Pancreas (tissue), 10 donors: ENCODE results near the gene DUSP11. TPM values are rescaled to one million over a fixed set of nuclear protein-coding genes. Genes with fewer than 3 reads are reported as not detected.

Experiments
- ATAC-seq, 4 donors: fragments of 200-7000 bp; cut with Tn5 transposase; one replicate each; pipeline versions ENCODE4 v1.8.0 to v1.9.1; 2020; ENCODE audit warnings: mild to moderate bottlenecking in 4 of 4, moderate library complexity in 4 of 4
- DNase-seq, 6 donors: peaks; one replicate each; pipeline ENCODE4 v3.0.0-alpha.2; 2020
- FAIRE-seq: peaks from 2 replicates; lab custom pipeline; 2012; peaks lifted over from hg19 to GRCh38; lab: Jason Lieb, UNC
- H3K27ac ChIP-seq, 4 donors: fragments of 200-600 bp; sonication (generic); 1 replicate in 3 of 4; 2 replicates in 1 of 4; pipeline versions ENCODE4 v1.5.0 to v1.8.0; 2020
- H3K27me3 ChIP-seq, 4 donors: fragments of 200-600 bp; one replicate each; pipeline ENCODE4 v1.8.0; 2021
- H3K36me3 ChIP-seq, 3 donors: fragments of 200-600 bp; sonication (generic) in 1 of 3; one replicate each; pipeline versions ENCODE4 v1.5.0 to v1.8.0; 2020 to 2021
- H3K4me1 ChIP-seq, 3 donors: fragments of 200-600 bp; one replicate each; pipeline ENCODE4 v1.8.0; 2021
- H3K4me3 ChIP-seq, 4 donors: fragments of 200-600 bp; sonication (generic) in 2 of 4; one replicate each; pipeline versions ENCODE4 v1.5.0 to v1.8.0; 2020 to 2021
- H3K9me3 ChIP-seq, 4 donors: fragments of 200-600 bp; one replicate each; pipeline ENCODE4 v1.8.0; 2021
- whole genome bisulfite sequencing, 2 donors: extraction: QIAGEN DNeasy Blood & Tissue Kit; methylation state at CpG; one replicate each; pipeline ENCODE4 v1.1.7; 2013; 5-methylcytosine and 5-hydroxymethylcytosine counted together
- intact Hi-C, 3 donors: fragments of 100-400 bp; cut with DNase I; formaldehyde crosslinking; loops; one replicate each; pipeline versions ENCODE4 v1.11.1 to v1.14.2; 2022
- polyA plus RNA-seq, 2 donors: library from polyadenylated mRNA; stranded (reverse); fragments of 200-250 nt; gene quantifications; one replicate each; pipeline ENCODE4 v1.2.3, GENCODE V29; 2013
- total RNA-seq, 6 donors: library from RNA; stranded (reverse); fragmentation: NEBNext Ultra II Directional in 4 of 6; extraction: Animal tissue kit (Norgen Biotek cat#: 25700) in 4 of 6; gene quantifications; one replicate each; pipeline versions ENCODE4 v1.2.1 to v1.2.4, GENCODE V29; 2021 to 2023
- TF ChIP-seq, protein P1 (sequence below), 4 donors: fragments of 200-600 bp; sonication (generic) in 3 of 4; IDR thresholded peaks; one replicate each; pipeline versions ENCODE4 v1.5.0 to v1.8.0; 2021; ENCODE audit warnings: antibody characterized with exemption in 4 of 4
- donor health status: healthy with polysubstance abuse.
- donor health status: DM: no; HTN: no; CAD: no; lungs with moderate emphysema.
- donor health status: DM: no; HTN: no; CAD: no.
- donor health status: control.
- donor health status: control.
- donor health status: Bipolar disorder and iron deficiency.
- donor health status: DM: yes; HTN: yes; CAD: no.
- donor health status: DM: no; HTN: no; CAD: no.
- donor health status: DM: no; HTN: no; CAD: no.
- donor health status: DM: yes; HTN: yes; CAD: no.

The DUSP11 gene
- total and polyA plus RNA-seq, 8 donors: 4.7 to 12.1 (median 7.6) TPM

- no peak for ATAC-seq
- Histone ChIP-seq H3K36me3 (no peaks in the 10 kb centered on the region), H3K4me3 (no peak overlapping the region), H3K4me1 (no peaks in the 10 kb centered on the region), H3K27me3 (no peaks in the 10 kb centered on the region), H3K27ac (no peak overlapping the region), H3K9me3 (no peaks in the 10 kb centered on the region)
- no peak for DNase-seq
- TF ChIP-seq, protein P1, sequence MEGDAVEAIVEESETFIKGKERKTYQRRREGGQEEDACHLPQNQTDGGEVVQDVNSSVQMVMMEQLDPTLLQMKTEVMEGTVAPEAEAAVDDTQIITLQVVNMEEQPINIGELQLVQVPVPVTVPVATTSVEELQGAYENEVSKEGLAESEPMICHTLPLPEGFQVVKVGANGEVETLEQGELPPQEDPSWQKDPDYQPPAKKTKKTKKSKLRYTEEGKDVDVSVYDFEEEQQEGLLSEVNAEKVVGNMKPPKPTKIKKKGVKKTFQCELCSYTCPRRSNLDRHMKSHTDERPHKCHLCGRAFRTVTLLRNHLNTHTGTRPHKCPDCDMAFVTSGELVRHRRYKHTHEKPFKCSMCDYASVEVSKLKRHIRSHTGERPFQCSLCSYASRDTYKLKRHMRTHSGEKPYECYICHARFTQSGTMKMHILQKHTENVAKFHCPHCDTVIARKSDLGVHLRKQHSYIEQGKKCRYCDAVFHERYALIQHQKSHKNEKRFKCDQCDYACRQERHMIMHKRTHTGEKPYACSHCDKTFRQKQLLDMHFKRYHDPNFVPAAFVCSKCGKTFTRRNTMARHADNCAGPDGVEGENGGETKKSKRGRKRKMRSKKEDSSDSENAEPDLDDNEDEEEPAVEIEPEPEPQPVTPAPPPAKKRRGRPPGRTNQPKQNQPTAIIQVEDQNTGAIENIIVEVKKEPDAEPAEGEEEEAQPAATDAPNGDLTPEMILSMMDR (IDR thresholded peaks at IDR 0.05): no peak
- intact Hi-C loops: loop anchor here in 1 of 3 donors (10.0 kb wide), 1 partner anchor 513 kb away; no protein-coding TSS in a partner anchor
- WGBS, 2 donors: 13 to 30% methylated on average over 1 of the region's 1 CpG
- FAIRE-seq: no peak
Observed at GRCh38 chr2:73822276-73822675, 42.4 kb upstream of the DUSP11 start.

DNA sequence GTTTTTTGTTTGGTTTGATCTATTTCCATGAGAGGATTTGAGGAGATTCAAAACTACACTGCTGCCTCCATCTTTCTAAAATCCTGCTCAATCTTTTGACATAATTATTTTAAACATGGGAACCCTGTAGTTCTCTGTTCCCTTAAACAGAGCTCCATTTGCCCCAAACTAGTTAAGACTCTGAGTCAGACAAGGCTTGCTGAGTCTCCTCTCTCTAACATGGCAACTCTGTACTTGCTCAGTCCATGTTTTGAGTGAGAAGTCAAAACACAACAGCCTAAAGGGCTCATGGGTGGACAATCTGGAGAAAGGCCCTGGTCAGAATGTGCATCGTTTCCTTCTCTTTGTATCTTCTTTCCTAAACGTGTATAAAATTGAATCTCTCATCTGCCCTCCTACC, 41.8 kb upstream of the DUSP11 start:
- Histone ChIP-seq H3K27me3 (no peaks in the 10 kb centered on the region), H3K4me1 (no peaks in the 10 kb centered on the region), H3K36me3 (no peaks in the 10 kb centered on the region), H3K27ac (no peak overlapping the region), H3K9me3 (no peaks in the 10 kb centered on the region), H3K4me3 (no peak overlapping the region)
- DNase-seq (no peak), ATAC-seq (no peak), FAIRE-seq (no peak)
- intact Hi-C loops: loop anchor here in 1 of 3 donors (10.0 kb wide), 1 partner anchor 513 kb away; no protein-coding TSS in a partner anchor
- WGBS, 2 donors: 33 to 42% methylated on average over 2 of the region's 2 CpGs
- TF ChIP-seq, protein P1 (IDR thresholded peaks at IDR 0.05): no peak

- DNase-seq: no peak
- intact Hi-C loops: loop anchor here in 1 of 3 donors (10.0 kb wide), 1 partner anchor 514 kb away; no protein-coding TSS in a partner anchor
- H3K27ac ChIP-seq: no peak overlapping the region
- FAIRE-seq: no peak
- no peak for ATAC-seq
- TF ChIP-seq, protein P1 (IDR thresholded peaks at IDR 0.05): no peak
- 24 to 27% methylated on average over 2 of the region's 2 CpGs for WGBS, 2 donors
- no peaks in the 10 kb centered on the region for H3K4me1 ChIP-seq
- no peaks in the 10 kb centered on the region for H3K36me3 ChIP-seq
- no peaks in the 10 kb centered on the region for H3K9me3 ChIP-seq
- no peak overlapping the region for H3K4me3 ChIP-seq
- no peaks in the 10 kb centered on the region for H3K27me3 ChIP-seq
Observed at GRCh38 chr2:73821227-73821626, 41.3 kb upstream of the DUSP11 start.

- Histone ChIP-seq H3K9me3 (no peaks in the 10 kb centered on the region), H3K4me3 (no peak overlapping the region), H3K4me1 (no peaks in the 10 kb centered on the region), H3K36me3 (no peaks in the 10 kb centered on the region), H3K27ac (no peak overlapping the region), H3K27me3 (no peaks in the 10 kb centered on the region)
- TF ChIP-seq, protein P1 (IDR thresholded peaks at IDR 0.05): no peak
- intact Hi-C loops: no loop called here
- ATAC-seq (no peak), DNase-seq (no peak), FAIRE-seq (no peak)
- 75 to 83% methylated on average over 16 to 18 of the region's 18 CpGs for WGBS, 2 donors
Observed at GRCh38 chr2:73818296-73818695, 38.4 kb upstream of the DUSP11 start.

DNA sequence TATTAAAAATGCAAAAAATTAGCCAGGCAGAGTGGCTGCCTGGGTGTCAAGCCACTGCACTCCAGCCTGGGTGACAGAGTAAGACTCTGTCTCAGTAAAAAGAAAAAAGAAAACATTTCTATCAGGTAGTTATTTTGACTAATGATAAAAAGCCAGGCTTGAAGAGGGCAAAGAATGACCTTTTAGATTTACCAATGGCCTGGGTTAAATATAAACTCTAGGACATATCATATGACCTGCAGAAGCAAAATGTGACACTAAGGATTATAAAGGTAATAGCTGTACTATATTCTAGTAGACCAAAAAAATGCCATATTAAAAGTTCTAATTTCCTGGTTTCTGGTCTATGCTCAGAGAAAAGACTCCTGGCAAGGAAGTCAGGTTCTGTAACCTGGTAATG, 32.7 kb upstream of the DUSP11 start:
- Histone ChIP-seq H3K27me3 (no peaks in the 10 kb centered on the region), H3K27ac (no peak overlapping the region), H3K4me3 (no peak overlapping the region), H3K9me3 (no peaks in the 10 kb centered on the region), H3K36me3 (no peaks in the 10 kb centered on the region), H3K4me1 (peaks cover 0 to 8% (median 4%) of the 10 kb centered on the region in 3 donors)
- no peak for DNase-seq
- intact Hi-C loops: no loop called here
- FAIRE-seq: no peak
- TF ChIP-seq, protein P1 (IDR thresholded peaks at IDR 0.05): no peak
- no peak for ATAC-seq
